Esophagus muscularis mucosa (tissue), 4 donors: Measurements from ENCODE around the gene INTS6L. TPM values are rescaled to one million over a fixed set of nuclear protein-coding genes. Genes with fewer than 3 reads are reported as not detected.

Experiments
- DNase-seq: peaks from one replicate; pipeline ENCODE4 v3.0.0-alpha.2; 2017; ENCODE audit errors: extremely low spot score
- H3K27ac ChIP-seq, 4 donors: fragments of 200-600 bp; sonication (generic); replicated peaks in 1 of 4; 1 replicate in 3 of 4; 2 replicates in 1 of 4; pipeline ENCODE4 v1.5.1; 2016 to 2019; ENCODE audit warnings: mild to moderate bottlenecking in 1 of 4
- H3K27me3 ChIP-seq, 4 donors: fragments of 200-600 bp; sonication (generic); one replicate each; pipeline versions ENCODE4 v1.5.1 to v1.6.0; 2016 to 2019
- H3K36me3 ChIP-seq, 4 donors: fragments of 200-600 bp; sonication (generic); one replicate each; pipeline ENCODE4 v1.5.1; 2016 to 2019
- H3K4me1 ChIP-seq, 4 donors: fragments of 200-600 bp; sonication (generic); one replicate each; pipeline ENCODE4 v1.5.1; 2016 to 2019
- H3K4me3 ChIP-seq, 4 donors: fragments of 200-600 bp; sonication (generic); 1 replicate in 2 of 4; 2 replicates in 2 of 4; pipeline ENCODE4 v1.5.1; 2016 to 2019; ENCODE audit warnings: mild to moderate bottlenecking in 4 of 4, moderate library complexity in 1 of 4
- H3K9me3 ChIP-seq, 4 donors: fragments of 200-600 bp; sonication (generic); 1 replicate in 3 of 4; 2 replicates in 1 of 4; pipeline ENCODE4 v1.5.1; 2016 to 2019
- CTCF ChIP-seq, 3 experiments: fragments of 200-600 bp in 2 of 3; fragments of 450-650 bp in 1 of 3; sonication (generic) in 2 of 3; IDR thresholded peaks; one replicate each; pipeline ENCODE4 v1.5.1; 2017 to 2019; ENCODE audit warnings: antibody characterized with exemption in 3 of 3, mild to moderate bottlenecking in 2 of 3, moderate library complexity in 1 of 3
- EP300 ChIP-seq: sonication (generic); formaldehyde crosslinking; IDR thresholded peaks from one replicate; pipeline ENCODE4 v1.6.1; 2017; ENCODE audit warnings: antibody characterized with exemption
- POLR2A ChIP-seq: fragments of 450-650 bp; IDR thresholded peaks from one replicate; pipeline ENCODE4 v1.6.1; 2017; ENCODE audit warnings: antibody characterized with exemption, moderate library complexity, mild to moderate bottlenecking, low read depth
- POLR2AphosphoS5 ChIP-seq, 2 donors: sonication (generic); formaldehyde crosslinking; IDR thresholded peaks; one replicate each; pipeline ENCODE4 v1.6.1; 2017; ENCODE audit warnings: antibody characterized with exemption in 2 of 2
- WGBS: methylation state at CpG from one replicate; pipeline ENCODE4 v1.1.5; 2018; 5-methylcytosine and 5-hydroxymethylcytosine counted together
- intact Hi-C: fragments of 100-400 bp; cut with DNase I; formaldehyde crosslinking; loops from one replicate; pipeline ENCODE4 v1.15.1; 2023
- total RNA-seq, 4 donors: library from RNA; depleted of rRNA; stranded (reverse); fragments of >200 nt; gene quantifications; one replicate each; pipeline versions ENCODE4 v1.1.0 to v1.2.1, GENCODE V29; 2016

Gene INTS6L
- total RNA-seq, 4 donors from 2014 or later: 6.3 to 8.3 (median 7.2) TPM

- intact Hi-C loops: no loop called here
- H3K4me3 ChIP-seq: peak overlapping the region; percentile 74 to 83 (median 79)
- TF ChIP-seq EP300: no peak
- TF ChIP-seq POLR2A: no peak
- peak in 1 of 2 donors; percentile 80 for TF ChIP-seq POLR2AphosphoS5 (IDR thresholded peaks at IDR 0.05)
- no peak for TF ChIP-seq CTCF (IDR thresholded peaks at IDR 0.05)
- 39% methylated on average over 53 of the region's 73 CpGs for WGBS
- H3K9me3 ChIP-seq: no peaks in the 10 kb centered on the region
- peak; percentile 92 for DNase-seq
- peaks cover 0 to 15% (median 9%) of the 10 kb centered on the region in 4 donors for H3K4me1 ChIP-seq
- H3K36me3 ChIP-seq: no peaks in the 10 kb centered on the region
- no peaks in the 10 kb centered on the region for H3K27me3 ChIP-seq
- peak overlapping the region; percentile 93 to 95 (median 95) for H3K27ac ChIP-seq
Observed at GRCh38 chrX:135521405-135522131, 1.1 kb downstream of the INTS6L start.

- Histone ChIP-seq H3K27ac (peak overlapping the region; percentile 82 to 95 (median 95)), H3K4me3 (peak overlapping the region; percentile 74 to 83 (median 79)), H3K4me1 (peaks cover 0 to 15% (median 9%) of the 10 kb centered on the region in 4 donors), H3K27me3 (no peaks in the 10 kb centered on the region), H3K9me3 (no peaks in the 10 kb centered on the region), H3K36me3 (no peaks in the 10 kb centered on the region)
- intact Hi-C loops: no loop called here
- WGBS: 31% methylated on average over 9 of the region's 9 CpGs
- DNase-seq: no peak
- TF ChIP-seq CTCF (IDR thresholded peaks at IDR 0.05) (no peak), POLR2AphosphoS5 (IDR thresholded peaks at IDR 0.05) (no peak), EP300 (no peak), POLR2A (no peak)
Observed at GRCh38 chrX:135522132-135522530, 1.7 kb downstream of the INTS6L start.

GRCh38 chrX:135522878-135523693 is 2.6 kb downstream of the INTS6L start:
- 69% methylated on average over 20 of the region's 20 CpGs for WGBS
- no peaks in the 10 kb centered on the region for H3K36me3 ChIP-seq
- peak overlapping the region; percentile 82 to 95 (median 95) for H3K27ac ChIP-seq
- DNase-seq: no peak
- peaks cover 0 to 15% (median 9%) of the 10 kb centered on the region in 4 donors for H3K4me1 ChIP-seq
- H3K27me3 ChIP-seq: no peaks in the 10 kb centered on the region
- no peaks in the 10 kb centered on the region for H3K9me3 ChIP-seq
- peak overlapping the region; percentile 74 to 83 (median 79) for H3K4me3 ChIP-seq
- TF ChIP-seq POLR2A (no peak), POLR2AphosphoS5 (IDR thresholded peaks at IDR 0.05) (no peak), CTCF (IDR thresholded peaks at IDR 0.05) (no peak), EP300 (no peak)
- intact Hi-C loops: no loop called here

GRCh38 chrX:135528254-135528653 is 7.8 kb downstream of the INTS6L start:
- no peak for DNase-seq
- TF ChIP-seq EP300: no peak
- no peak for TF ChIP-seq POLR2A
- no peak for TF ChIP-seq CTCF (IDR thresholded peaks at IDR 0.05)
- TF ChIP-seq POLR2AphosphoS5 (IDR thresholded peaks at IDR 0.05): no peak
- intact Hi-C loops: no loop called here
- WGBS: 66% methylated on average over 5 of the region's 5 CpGs
- H3K4me1 ChIP-seq: peaks cover 0 to 5% (median 0%) of the 10 kb centered on the region in 4 donors
- H3K27ac ChIP-seq: no peak overlapping the region
- no peaks in the 10 kb centered on the region for H3K9me3 ChIP-seq
- no peaks in the 10 kb centered on the region for H3K36me3 ChIP-seq
- H3K27me3 ChIP-seq: no peaks in the 10 kb centered on the region
- H3K4me3 ChIP-seq: no peak overlapping the region
